Measurements from ENCODE around the gene ABLIM1.

ABLIM1 gene

DNA sequence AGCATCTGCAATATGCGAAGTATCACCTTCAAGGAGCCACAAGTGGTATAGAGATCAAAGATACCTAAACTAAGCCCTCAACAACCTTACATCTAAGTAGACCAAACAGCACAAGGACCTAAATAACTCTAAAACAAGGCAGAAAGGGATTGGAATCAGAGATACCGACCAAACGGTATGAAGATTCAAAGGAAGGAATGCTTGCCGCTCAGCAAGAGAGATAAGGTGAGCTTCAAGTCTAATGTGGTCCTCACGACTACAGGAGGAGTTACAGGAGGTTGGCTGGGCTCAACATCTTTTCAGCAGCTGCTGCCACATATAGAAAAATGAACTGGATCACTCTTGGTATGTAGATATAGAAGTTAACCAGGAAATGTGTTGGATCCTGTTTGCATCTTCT is 11.6 kb downstream of the ABLIM1 start:
- DNase-seq (ENCODE audit: low spot score), result no peak

DNA sequence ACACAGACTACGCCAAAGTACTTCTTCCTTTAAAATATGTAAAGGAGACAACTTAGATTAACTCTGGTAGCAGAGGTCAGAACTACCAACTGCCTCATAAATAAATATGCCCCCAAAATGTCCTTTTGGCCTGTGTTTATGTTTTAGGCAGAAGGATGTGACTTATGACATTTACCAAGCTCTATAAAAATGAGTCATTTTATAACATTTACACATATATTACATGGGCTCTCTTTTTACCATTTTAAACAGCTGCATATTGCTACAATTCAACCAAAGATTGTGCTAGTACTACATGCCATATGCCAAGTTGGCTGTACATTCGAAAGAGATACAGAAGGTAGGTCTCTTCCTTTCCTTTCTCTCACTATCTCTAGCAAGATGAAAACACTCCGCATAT is 12.4 kb downstream of the ABLIM1 start:
- DNase-seq (ENCODE audit: low spot score), result no peak

DNA sequence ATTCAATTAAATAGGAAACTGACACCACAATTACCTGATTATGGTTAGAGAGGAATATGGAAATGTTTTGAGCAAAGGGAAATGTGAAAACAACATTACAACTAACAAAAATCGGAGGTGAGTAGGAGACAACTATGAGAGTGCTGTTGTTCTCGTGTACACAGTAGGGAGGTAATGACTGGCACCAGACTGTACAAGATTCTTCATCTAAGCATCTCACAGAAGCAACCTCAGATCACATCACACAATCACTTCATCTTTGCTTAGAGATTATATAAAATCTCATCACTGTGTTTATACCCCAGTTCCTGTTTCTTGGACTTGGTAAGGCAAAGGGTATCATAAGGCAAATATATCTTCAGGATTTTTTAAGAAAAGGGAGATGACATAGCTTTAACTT is 14.9 kb downstream of the ABLIM1 start:
- no peak for DNase-seq (ENCODE audit: low spot score)

DNA sequence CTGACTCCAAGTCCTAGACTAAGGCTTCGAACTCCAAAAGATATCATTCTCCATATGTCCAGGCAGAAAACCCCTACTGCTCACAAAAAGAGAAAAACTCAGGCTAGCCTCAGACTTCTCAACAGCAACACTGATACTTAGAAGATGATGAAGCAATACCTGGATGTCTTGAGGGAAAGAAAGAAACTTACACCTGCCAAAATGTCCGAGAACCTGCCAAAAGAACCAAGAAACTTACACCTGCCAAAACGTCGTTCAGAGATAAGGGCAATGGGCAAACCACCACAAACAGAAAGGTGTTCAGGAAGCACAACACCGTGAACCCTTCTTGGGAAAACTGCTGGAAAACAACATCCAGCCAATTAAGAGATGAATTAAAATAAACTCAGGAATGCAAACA is 15.3 kb downstream of the ABLIM1 start:
- DNase-seq (ENCODE audit: low spot score), result no peak

DNA sequence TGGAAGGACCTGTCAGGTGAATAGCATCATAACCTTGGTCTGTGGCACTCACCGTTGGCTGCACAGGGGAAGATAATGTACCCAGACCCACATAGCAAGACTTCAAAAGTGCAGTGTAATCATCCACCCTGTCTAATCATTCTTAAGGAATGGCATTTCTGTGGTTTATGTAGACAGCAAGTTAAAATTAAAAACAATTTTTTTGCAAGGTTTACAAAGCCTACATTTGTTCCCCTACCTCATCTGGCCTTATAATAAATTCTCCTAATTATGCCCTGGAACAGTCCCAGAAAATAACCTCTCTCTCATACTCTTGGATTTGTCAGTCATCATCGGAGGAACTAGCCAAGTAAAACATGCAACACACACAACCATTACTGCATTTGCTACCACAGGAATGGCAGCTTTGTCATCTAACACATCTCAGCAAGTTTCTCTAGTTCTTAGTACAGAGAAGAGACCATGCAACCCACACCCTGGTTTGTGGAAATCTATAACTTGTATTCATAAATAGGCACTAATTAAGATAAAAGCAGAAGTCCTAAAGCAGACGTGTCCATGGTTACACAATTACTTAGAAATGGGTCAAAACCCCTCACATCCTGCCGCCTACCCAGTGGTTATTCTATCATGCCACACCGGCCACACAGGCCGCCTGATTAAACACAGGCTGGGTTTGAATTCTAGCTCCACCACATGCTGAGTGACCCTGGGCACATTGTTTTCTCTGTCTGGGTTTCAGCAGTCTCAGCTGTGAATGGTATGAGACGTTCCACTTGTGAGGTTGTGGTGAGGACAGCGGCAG is 19.1 kb downstream of the ABLIM1 start:
- DNase-seq (ENCODE audit: low spot score), result no peak

DNA sequence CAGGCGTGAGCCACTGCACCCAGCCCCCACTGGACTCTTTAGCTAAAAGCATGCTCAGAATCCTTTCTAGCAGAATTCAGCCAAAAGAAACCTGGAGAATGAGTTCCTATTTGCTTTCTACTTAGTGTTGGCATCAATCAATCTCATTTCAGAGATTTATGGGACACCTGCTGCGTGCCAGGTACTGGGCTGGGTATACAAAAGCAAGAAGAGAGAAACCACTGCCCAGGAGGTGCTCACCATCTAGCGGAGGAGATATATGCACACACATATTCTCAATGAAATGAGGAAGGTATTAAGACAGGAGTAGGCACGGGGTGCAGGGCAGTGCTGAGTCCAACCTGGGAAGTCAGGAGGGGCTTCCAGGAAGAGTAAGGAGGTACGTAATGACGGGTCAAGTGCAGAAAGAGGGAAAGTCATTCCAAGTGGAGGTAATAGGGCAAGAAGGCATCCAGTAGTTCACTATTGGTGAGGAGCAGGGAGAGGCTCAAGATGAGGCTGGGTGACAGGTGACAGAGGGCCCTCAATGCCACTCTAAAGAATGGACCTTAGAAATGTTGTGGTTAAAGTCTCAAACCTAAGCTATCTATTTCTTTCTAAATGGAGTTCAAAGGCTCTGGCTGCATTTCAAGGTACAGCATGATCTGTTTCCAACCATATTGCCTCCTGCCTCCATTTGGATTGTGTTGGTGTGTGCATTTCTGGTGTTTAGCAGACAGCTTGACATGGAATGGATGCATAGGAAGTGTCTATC is 22.1 kb downstream of the ABLIM1 start:
- DNase-seq (ENCODE audit: low spot score), result no peak

DNA sequence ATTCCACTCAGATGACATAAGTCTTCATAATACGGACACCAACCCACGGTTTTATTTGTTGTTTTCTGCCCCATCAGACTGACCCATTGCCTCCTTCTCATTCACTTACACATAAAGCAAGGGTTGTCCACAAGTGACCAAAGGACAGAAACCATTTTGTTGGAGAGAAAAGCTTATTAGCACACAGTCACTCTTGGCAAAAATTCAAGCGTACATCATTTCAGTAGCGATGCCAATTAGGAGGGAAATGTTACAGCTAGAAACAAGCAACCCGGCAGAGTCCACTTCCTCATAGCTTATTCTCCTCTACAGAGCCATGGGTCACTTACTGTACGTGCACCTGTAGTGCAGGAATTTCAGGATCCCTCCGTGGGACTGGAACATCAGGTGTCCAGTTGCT is 23.0 kb downstream of the ABLIM1 start:
- no peak for DNase-seq (ENCODE audit: low spot score)

DNA sequence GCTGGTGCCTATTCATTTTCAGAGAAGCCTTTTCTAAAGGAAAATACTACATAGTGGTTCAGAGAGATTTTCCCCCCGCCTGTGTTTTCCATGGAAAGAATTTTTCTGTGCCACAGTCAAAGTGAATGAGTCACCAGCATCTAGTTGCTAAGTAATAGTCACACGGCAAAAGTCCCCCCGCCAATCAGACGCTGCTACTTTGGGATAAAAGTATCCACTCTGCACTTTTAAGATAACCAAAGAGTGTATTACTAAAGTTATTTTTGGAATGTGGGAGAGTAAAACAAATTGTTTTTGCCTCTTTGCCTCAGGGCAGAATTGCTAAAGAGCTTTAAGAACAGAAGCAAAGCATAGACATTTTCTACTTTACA is 23.5 kb downstream of the ABLIM1 start:
- no peak for DNase-seq (ENCODE audit: low spot score)

DNA sequence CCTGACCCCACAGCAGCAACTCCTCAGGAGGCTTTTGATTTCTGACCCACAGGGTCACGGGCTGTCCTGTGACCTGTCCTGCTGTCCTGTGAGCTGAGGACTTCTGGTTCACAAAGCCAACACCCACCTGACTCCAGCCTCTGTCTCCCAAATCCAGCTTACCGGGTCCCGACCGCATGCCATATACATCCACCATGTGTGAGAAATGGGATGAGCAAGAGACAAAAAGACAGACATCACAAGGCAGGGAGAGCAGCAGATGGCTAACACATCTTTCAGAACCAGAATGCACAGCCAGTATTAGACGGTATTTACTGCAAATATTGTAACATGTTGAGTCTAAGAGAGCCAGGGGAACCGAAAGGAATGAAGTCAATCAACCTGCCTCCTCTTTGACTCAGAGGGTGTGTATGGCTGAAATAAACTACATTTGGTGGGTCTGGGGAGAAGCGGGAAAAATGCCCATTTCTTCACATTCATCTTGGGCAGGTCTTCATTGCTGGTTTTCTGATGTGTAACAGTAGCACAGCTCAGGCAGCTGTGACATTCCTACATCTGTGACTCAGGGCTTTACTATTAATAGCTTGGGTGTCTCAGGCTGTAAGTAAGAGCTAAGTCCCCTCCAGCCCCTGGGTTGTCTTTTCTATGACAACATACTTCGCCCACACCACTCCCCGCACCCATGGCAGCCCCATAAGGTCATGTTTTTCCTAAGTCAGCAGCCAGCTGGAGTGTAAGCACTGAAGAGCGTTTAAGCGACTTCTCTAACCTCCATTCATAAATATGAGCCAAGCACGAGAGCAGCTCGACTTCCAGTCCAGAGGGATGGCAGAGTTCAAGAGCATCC is 25.0 kb downstream of the ABLIM1 start:
- DNase-seq (ENCODE audit: low spot score), result no peak

DNA sequence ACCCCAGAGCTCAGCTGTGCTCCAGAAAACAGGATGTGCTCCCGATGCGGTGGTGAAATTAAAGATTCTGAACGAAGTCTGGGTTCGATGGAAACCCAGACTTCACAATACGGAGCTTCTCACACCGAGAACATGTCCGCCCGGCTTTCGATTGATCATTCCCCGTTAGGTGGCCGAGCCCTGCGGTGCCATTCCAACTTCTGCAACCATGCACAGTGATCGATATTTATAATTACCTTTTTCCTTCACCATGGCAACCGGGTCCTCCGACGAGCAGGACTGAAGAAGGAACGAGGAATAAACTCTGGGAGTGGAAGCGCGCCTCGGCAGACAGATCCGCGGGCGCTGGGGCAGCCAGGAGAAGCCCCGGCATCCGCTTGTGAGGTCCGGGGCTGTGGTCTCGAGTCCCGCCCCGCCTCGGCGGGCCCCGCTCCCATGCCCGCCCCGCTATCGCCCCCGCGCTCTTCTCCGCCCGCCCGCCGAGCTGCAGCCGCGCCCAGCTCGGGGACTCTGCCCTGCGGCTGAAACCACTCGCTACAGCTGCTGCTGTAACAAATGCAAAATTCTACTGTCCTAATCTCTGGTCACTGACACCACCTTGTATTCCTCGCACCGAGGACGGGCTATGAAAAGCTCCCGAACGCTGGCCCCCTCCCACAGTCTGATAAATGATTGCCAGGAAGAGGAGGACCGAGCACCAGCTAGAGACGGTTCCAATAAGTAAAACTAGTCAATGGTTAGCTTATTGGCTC is 26.2 kb downstream of the ABLIM1 start:
- DNase-seq (ENCODE audit: low spot score), result peak; percentile 7

DNA sequence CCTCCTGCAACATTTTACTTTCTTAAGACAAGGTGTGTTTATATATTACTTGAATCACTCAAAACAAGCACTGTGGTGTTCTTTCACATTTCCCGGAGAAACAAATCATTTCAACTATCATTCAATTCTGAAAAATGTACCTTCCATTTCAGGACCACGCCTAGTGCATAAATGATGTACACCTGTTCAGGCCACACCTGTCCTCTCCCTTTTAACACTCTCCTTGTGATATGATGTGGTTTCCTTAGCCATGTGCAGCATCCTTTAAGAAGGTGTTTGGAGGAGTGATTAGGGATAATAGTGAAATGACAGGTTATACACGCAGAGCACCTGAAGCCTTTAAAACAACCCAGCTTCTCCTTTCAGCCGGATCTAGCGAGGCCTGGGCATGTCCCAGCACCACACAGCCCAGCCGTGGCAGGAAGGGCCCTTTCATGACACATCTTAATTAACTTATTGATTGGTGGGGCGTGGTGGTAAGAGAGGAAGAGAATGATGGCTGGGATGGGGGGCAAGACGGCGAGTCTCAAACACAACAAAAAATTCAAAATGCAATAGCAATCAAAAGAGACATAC is 26.9 kb downstream of the ABLIM1 start:
- no peak for DNase-seq (ENCODE audit: low spot score)

DNA sequence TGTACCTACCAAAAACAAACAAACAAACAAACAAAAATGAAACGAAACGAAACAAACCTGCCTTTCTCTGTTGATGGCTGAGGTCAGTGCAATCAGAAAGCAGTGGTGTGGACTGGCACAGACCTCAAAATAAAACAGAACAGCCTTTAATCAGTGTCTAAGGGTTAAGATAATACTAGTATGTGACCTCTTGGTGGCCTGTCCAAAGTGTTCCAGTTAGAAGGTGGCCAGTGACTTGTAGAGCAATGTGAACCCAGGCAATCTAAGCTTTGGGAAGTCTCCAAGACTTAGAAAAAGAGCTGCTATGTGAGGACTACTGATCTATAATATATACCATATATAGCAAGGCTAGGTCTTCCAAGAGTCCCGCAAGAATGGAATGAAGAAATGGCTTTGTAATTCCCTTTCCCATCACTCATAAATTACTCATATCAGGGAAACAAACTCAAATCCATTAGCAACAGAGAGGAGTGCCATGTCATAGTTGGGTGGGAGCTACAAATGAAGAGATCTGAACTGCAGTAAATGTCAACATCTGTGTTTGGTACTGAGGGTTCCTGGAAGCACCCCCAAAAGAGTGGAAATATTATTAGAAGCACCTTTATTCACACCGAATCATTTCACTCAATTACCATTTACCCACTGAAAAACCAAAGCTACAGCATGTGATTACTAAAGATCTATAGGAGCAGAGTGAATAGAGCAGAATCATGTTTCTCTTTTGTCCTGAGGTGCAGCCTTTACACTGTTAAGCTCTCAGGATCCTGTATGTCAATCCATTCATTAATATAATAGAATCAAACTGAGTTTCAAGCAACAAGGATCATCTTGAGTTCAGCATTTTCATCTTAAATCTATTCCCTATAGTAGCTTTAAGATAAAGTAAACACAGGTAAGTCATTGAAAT is 28.0 kb downstream of the ABLIM1 start:
- DNase-seq (ENCODE audit: low spot score), result no peak

DNA sequence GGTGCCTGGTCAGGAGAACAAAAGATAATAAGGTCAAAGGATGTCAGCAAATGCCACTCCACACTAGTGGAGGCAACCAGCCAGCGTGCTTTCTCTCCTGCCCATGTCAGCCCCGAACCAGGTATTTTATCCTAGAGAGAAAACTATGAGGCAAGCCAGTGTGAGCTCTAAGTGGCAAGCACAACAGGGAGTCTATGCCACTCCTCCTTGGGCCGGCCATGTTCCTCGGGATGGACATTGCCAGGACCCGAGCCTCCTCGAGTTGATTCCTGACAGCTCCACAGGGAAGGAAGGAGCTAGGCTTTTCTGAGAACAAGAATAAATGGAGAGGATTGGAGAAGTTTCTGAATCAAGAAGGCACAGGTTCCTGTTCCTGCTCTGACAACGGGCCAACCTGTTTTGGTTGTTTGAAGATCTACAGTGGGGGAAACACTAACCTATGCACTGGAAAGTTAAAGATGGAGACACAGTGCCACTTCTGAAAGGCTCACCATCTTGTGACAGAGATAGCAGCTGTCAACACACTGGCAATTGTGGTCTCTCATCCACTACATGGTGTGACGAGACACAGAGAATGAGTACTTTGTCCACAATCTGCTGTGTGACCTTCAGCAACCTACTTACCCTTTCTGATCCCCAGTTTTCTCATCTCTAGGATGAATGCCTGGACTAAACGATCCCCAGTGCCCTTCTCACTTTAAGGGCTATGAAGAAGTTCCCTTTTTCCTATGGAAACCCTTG is 28.8 kb downstream of the ABLIM1 start:
- DNase-seq (ENCODE audit: low spot score), result no peak

DNA sequence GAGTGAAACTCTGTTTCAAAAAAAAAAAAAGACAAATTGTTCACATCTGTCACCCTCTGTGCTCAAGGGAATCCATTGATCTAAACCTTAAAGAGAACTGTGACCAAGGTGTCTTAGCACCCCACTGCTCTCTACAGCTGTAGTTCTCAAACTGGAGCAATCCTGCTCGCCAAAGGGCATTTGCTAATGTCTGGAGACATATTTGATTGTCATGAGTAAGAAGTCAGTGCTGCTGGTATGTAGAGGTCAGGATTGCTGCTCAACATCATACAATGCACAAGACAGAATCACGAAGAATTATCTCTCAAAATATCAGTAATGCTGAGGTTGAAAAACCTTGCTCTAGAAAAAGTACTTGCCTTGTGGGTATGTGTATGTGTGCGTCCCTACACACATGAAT is 30.0 kb downstream of the ABLIM1 start:
- DNase-seq (ENCODE audit: low spot score), result no peak

DNA sequence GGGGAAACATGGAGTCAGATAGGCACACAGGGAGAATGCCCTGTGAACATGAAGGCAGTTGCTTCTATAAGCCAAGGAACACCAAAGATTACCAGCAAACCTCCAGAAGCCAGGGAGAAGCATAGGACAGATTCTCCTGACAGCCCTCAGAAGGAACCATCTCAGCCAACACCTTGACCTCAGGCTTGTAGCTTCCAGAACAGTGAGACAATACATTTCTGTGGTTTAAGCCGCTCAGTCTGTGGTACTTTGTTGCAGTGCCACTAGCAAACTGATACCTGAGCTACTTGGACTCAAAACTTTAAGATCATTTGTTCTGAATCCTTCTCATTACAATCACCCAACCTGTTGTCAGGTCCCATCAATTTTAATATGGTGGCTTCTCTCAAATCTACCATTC is 31.2 kb downstream of the ABLIM1 start:
- no peak for DNase-seq (ENCODE audit: low spot score)

DNA sequence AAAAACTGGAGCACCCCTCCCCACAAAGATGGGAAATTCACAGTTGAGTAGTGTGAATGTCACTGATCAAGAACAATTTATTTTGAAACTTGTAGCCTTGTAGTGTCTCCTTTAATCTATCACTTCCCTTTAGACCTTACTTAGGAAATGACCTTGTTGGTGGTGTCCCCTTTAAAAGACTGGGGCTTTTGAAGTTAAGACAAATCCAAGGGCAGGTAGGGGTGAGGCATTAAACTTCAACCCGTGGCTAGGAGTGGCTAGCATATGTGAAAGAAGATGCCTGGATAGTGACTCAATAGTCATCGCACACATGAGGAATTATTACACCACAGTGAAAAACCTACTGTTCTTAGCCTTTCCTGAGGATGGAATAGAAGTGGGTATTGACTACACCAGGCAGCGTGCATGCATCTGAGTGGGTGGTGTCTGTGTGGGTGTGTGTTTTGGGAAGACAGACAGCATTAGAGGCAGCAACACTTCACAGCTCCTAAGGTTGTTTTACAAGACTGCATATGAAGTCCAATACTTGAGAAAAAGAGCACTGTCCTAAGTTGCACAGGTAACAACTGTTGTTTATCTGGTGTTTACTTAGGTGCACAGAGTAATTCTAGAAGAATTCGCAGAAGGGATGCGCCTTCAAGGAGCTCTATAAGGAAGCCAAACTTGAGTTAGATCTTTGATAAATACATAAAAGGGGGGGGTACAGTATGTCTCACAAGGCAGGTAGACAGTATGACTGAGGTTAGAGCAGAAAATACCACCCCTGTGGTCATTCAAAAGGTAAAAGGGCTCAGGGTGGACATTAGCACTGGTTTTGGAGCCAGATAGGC is 32.9 kb downstream of the ABLIM1 start:
- DNase-seq (ENCODE audit: low spot score), result no peak

DNA sequence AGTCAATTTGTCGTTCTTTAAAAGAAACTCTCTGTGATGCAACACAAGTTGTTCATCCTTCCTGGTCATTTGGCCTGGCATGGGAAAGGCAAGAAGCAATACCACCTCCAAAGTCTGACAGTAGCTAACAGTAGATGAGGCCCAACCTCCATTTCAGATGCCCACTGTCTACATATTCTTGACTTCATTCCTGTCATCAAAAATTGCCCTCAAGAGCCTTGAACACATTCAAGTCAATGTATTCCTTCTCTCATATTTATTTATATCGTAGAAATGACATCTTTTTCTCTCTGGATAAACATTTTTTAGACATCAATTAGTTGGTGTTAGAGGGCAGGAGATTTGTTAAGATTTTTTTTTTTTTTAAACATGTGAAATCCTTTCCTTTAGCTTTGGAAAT is 33.7 kb downstream of the ABLIM1 start:
- DNase-seq (ENCODE audit: low spot score), result no peak

DNA sequence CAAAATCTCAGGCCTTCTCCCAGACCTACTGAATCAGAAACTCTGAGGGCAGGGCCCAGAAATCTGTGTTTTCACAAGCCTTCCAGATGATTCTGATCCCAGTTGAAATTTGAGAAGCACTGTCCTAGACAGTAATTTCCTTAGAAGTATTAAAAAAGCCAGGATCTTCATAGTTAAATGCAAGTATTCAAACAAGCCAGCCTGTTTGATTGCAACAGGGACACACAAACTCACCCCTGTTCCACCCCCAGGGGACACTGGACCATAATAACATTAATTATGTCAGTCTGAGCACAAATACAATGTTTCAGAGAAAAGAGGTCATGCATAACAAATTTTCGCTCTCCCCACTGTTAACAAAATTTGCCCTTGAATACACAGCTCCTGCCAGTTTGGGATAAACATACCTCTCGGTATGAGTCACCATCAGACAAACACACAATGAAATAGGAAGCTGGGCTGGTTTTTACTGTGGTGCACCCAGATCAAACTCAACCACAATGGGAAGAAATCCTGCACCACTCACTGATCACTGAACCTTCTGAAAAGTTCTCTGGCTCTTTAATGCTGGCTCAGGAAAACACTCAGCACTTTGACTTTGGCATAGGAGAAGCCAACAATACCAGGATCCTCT is 34.3 kb downstream of the ABLIM1 start:
- DNase-seq (ENCODE audit: low spot score), result no peak

DNA sequence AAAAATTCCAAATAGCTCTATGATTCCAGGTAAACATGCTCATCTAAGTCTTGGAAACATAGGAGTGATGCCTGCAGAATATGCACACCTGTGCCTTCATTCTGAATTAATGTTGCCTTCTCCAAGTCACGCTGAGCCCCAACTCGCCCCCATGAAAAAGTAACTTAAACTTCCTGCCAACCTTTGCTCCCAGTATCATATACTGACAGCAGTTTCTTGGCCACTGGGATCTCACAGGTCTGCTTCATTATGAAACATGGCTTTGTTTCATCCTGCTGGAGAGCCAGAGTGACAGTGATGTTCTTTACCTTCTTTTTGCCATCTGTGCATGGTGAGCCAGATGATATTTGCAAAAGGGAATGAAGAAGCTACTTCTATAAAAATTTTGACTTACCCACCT is 34.9 kb downstream of the ABLIM1 start:
- no peak for DNase-seq (ENCODE audit: low spot score)
